Measurements from ENCODE around the gene ATOH8.
"Not testable (repeated sequence)": the region's sequence is repeated elsewhere in the genome, so short reads cannot be mapped to it uniquely, and the experiment has no call there.

Gene ATOH8, protein sequence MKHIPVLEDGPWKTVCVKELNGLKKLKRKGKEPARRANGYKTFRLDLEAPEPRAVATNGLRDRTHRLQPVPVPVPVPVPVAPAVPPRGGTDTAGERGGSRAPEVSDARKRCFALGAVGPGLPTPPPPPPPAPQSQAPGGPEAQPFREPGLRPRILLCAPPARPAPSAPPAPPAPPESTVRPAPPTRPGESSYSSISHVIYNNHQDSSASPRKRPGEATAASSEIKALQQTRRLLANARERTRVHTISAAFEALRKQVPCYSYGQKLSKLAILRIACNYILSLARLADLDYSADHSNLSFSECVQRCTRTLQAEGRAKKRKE

GRCh38 chr2:85753525-85754312, at the start of gene ATOH8:
TSS of gene ATOH8 (plus strand) at chr2:85753991. CDS start at chr2:85754190, 199 bp downstream.
- no peak for DNase-seq (ENCODE audit: low read depth in 2 of 2)

DNA sequence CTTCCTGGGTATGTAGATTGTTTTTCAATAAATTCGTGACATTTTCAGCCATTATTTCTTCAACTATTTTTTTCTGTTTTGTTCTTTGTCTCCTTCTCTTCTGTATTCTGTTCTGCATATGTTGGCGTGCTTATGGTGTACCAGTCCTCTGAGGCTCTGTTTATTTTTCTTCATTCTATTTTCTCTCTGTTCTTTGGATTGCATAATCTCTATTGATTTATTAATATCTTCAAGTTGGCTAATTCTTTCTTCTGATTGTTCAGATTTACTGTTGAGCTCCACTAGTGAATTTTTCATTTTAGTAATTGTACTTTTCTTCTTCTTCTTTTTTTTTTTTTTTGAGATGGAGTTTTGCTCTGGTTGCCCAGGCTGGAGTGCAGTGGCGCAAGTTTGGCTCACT, 49.8 kb upstream of the ATOH8 start:
- no peak for DNase-seq (ENCODE audit: low read depth in 2 of 2)

GRCh38 chr2:85704800-85705679, 48.8 kb upstream of the ATOH8 start:
- DNase-seq (ENCODE audit: low read depth in 2 of 2): peak in 1 of 2 donors; percentile 20

- DNase-seq (ENCODE audit: low read depth in 2 of 2): no peak
Observed at GRCh38 chr2:85705680-85706039, 48.1 kb upstream of the ATOH8 start.

DNA sequence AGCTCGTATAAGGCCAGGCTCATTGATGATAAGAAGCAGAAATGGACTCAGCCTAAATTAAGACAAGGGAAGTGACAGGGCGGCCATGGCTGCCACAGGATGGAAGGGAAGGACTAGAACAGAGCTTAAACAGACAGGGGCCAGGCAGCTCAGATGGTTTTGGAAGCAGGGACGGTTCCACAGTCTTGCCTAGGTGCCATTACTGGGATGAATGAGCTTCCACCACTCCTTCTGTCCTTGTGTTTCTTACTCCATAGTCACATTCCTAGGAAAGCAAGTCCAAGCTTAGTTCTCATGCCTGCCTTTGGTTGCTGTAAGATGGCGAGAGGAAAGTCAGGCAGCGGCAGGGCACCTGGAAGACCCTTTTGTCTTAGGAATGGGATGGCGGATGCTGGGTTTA, 47.7 kb upstream of the ATOH8 start:
- DNase-seq (ENCODE audit: low read depth in 2 of 2): no peak

DNA sequence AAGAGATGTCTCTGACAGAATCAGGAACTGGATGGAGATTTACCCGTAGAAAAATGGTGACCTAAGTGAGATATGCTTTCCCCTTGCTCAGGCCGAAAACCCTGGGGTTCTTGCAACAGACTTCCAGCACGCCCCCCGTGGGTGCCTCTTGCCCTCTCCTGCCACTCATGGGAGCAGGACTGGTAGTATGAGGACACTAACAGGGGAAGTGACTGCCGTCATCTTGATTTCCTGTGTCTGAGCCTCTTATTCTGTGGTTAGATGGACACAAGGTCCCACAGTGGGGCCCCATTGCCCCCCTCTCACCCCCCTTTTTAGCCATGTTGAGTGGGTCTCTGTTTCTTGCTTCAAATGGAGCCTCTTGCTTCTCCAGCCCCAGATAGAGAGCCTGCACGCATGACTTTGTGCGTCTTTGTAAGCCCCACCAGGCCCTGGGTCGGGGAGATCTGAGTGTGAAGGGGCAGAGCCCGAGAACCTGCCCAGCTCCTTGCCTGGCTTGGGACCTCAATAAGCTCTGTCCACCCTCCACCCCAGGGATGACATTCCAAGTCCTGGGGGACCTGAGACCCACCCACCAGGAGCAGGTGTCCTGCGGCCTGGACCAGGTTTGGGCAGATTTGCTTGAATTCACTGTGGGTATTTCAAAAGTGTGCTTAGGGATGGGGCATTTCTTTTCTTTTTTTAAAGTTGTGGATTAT, 47.0 kb upstream of the ATOH8 start:
- no peak for DNase-seq (ENCODE audit: low read depth in 2 of 2)

GRCh38 chr2:85707304-85707703, 46.5 kb upstream of the ATOH8 start:
- DNase-seq (ENCODE audit: low read depth in 2 of 2): peak; percentile 25 to 27

GRCh38 chr2:85708641-85709040, 45.1 kb upstream of the ATOH8 start:
- no peak for DNase-seq (ENCODE audit: low read depth in 2 of 2)

DNA sequence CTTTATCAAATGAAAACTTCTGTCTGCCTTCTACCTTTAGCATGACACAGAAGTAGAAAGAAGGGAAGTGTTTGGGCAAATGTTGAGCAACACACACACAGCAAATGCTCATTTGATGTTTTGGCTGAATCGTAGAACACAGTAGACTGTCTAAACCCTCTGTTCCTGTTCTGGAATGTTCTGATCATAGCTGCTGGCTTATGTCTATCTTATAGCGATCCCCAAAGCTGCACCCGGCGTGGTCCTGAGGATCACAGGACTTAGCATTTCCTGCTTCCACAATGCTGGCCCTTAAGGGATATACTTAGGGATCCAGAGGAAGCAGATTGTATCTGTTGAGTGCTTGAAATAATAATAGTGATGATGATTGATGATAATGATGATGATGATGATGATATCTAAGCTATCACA, 44.4 kb upstream of the ATOH8 start:
- DNase-seq (ENCODE audit: low read depth in 2 of 2): no peak

DNA sequence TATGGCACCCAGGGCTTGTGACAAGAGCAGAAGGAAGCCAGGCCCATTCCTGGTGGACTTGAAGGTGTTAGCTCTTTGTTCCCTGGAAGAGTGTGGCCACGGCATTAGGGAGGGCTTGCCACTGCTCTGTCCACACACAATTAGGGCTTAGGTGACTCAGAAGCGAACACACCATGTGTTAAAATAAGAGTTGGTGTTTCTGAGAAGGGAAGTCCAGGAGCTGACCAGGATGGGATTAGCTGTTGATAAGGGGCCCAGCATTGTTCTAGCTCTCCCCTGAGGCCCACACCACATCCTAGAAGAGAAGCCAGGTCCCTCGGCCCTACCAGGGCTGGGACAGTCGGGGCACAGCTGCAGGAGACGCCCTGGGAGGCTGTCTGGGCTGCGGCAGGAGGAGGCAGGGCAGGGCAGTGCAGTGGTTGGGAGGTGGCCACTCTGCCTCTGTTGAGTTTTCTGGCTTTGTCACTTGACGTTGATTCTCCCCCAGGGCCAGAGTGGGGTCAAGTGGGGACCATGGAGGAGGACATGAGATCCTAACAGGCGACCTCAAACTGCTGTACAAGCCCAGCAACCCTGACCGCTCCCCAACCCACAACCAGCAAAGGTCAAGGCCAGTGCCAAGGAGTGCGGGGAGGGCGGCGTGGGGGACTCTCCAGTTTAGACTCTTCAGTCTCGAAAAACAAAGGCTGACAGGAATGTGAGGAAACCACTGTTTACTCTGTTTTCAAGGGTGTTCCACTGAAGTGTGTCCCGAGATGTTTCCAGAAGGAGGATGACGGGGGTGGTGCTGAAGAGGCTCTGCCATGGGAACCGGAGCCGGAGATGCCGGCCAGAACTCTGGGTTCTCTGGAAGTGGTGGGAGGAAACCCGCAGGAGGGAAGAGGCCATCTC, 42.9 kb upstream of the ATOH8 start:
- no peak for DNase-seq (ENCODE audit: low read depth in 2 of 2)

GRCh38 chr2:85711578-85712060, 42.2 kb upstream of the ATOH8 start:
- no peak for DNase-seq (ENCODE audit: low read depth in 2 of 2)

- DNase-seq (ENCODE audit: low read depth in 2 of 2): no peak
Observed at GRCh38 chr2:85712336-85712735, 41.5 kb upstream of the ATOH8 start.

DNA sequence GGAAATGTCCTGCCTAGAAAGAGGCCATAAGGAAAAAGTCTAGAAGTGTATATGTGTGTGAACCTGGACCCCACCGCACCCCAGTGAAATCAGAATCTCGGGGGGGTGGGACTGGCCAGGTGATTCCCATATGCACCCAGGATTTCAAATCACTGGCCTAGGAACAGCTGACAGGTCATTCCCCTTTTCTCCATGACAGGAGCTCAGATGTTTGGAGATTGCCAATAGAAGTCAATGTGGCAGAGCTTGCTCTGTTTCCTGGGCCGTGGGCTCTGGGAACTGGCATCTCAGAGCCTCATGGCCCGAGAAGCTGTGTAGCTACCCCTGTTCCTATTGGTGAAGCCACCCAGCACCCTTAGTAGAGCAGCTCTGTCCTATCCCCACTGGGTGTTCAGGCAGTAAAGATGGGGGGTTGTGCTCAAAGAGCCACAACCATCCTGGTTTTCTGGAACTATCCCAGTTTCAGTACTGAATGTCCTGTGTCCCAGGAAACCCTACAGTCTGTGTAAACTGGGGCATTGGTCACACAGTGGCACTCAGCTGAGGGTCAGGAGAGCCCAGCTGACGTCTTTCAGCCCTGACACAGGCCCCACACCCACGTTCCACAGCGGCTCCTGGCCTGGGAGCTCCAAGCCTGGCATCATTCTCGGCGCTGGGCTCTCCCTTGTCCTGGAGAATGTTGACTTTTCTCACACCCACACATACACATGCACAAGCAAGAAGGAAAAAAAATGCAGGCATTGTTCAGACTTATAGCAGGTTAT, 40.8 kb upstream of the ATOH8 start:
- no peak for DNase-seq (ENCODE audit: low read depth in 2 of 2)

GRCh38 chr2:85713836-85714235, 40.0 kb upstream of the ATOH8 start:
- DNase-seq (ENCODE audit: low read depth in 2 of 2): no peak

GRCh38 chr2:85714421-85714820, 39.4 kb upstream of the ATOH8 start:
- not testable (repeated sequence) for DNase-seq (ENCODE audit: low read depth in 2 of 2)

DNA sequence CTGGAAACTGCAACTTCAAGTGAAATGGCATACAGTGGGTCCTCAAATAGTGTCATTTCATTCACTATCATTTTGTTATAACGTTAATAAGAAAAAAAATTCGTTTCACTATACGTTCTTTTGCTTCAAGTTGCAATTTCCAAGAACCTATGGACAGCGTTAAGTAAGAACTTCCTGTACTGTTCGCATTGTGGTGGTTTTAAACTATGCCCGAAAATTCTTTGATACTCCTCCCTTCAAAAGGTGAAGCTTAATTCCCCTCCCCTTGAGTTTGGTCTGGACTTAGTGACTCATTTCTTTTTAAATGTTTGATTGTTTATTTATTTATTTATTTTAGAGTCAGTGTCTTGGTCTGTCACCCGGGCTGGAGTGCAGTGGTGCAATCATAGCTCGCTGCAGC, 39.0 kb upstream of the ATOH8 start:
- DNase-seq (ENCODE audit: low read depth in 2 of 2): no peak

- no peak for DNase-seq (ENCODE audit: low read depth in 2 of 2)
Observed at GRCh38 chr2:85716346-85716914, 37.4 kb upstream of the ATOH8 start.

DNA sequence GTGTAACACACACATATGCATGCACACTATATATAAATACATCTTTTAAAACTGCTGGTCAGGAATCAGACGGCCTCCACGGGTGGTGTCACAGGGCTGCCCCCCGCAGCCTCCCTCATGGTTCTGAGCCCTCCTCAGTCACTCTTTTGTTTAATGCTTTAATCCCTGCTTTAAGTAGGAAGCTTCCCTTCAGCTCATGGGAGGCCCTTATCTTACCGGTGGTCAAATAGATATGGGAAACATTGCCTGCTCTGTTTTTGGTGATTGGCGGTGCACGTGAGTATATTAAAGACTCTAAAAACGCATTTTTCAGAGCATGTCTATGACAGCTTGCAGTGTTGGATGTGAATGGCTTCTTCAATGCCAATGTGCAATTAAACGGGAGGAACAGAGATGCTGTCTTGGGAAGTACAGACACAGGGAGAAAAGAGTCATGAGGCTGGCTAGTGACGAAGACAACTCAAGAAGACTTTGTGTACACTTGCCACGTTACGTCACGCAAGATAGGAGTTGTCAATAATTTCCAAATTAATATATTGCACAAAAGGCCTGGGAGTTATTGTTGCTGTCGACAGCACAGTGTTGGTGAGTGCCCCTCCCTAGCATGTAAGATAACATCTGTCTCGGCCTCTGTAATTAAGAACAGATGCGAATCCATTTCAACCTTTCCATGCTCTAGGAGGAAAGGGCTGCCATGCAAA, 36.3 kb upstream of the ATOH8 start:
- DNase-seq (ENCODE audit: low read depth in 2 of 2): no peak

DNA sequence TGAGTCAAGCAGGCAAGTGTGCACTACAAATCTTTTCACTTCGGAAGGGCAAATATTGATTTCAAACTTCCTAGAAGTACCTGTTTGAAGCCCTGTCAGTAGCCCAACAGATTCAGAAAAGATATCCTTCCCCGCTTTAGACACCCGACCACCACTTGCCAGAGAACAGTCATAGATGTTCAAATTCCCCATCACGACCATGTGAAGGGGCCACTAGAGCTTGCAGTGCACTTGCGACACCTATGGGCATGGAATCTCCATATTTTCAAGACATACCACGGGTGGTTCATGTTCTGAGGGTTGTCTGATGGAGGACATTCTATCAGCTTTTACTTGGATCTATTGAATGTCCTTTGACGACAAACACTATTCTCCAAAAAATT, 35.8 kb upstream of the ATOH8 start:
- DNase-seq (ENCODE audit: low read depth in 2 of 2): no peak
